ENCODE data around the gene ZBTB48. TPM values are rescaled to one million over a fixed set of nuclear protein-coding genes. Genes with fewer than 3 reads are reported as not detected.

ZBTB48 gene
- total RNA-seq, 1 donor from 2014 or later: 44.2 TPM

GRCh38 chr1:6614019-6614928, 34.5 kb downstream of the ZBTB48 start:
- no peaks in the 10 kb centered on the region for H3K9me3 Mint-ChIP-seq
- DNase-seq (ENCODE audit: extremely low spot score, unreplicated experiment): no peak

GRCh38 chr1:6614929-6615785, 35.4 kb downstream of the ZBTB48 start:
- H3K4me1 Mint-ChIP-seq (ENCODE audit: unreplicated experiment): peaks cover 18% of the 10 kb centered on the region
- H3K27me3 Mint-ChIP-seq: no peaks in the 10 kb centered on the region
- no peak for TF ChIP-seq CTCF (conservative IDR thresholded peaks at IDR 0.05)
- peak overlapping the region; percentile 89 for H3K4me3 Mint-ChIP-seq
- peak overlapping the region; percentile 82 for H3K27ac Mint-ChIP-seq
- H3K9me3 Mint-ChIP-seq: no peaks in the 10 kb centered on the region
- DNase-seq (ENCODE audit: extremely low spot score, unreplicated experiment): no peak
- H3K36me3 Mint-ChIP-seq: peaks cover 5% of the 10 kb centered on the region

More at GRCh38 chr1:6614019-6614928, 34.5 kb downstream of the ZBTB48 start:
- Mint-ChIP-seq H3K27me3 (no peaks in the 10 kb centered on the region), H3K27ac (no peak overlapping the region), H3K4me3 (peak overlapping the region; percentile 88), H3K36me3 (peaks cover 3% of the 10 kb centered on the region), H3K4me1 (ENCODE audit: unreplicated experiment) (peaks cover 18% of the 10 kb centered on the region)
- no peak for TF ChIP-seq CTCF (conservative IDR thresholded peaks at IDR 0.05)

- Mint-ChIP-seq H3K4me1 (ENCODE audit: unreplicated experiment) (peaks cover 9% of the 10 kb centered on the region), H3K4me3 (no peak overlapping the region), H3K27ac (no peak overlapping the region), H3K27me3 (no peaks in the 10 kb centered on the region), H3K9me3 (no peaks in the 10 kb centered on the region), H3K36me3 (peaks cover 10% of the 10 kb centered on the region)
- no peak for DNase-seq (ENCODE audit: extremely low spot score, unreplicated experiment)
- no peak for TF ChIP-seq CTCF (conservative IDR thresholded peaks at IDR 0.05)
Measured at GRCh38 chr1:6619045-6619444, 39.3 kb downstream of the ZBTB48 start.

GRCh38 chr1:6621429-6622391, 41.9 kb downstream of the ZBTB48 start:
- Mint-ChIP-seq H3K36me3 (peaks cover 7% of the 10 kb centered on the region), H3K9me3 (no peaks in the 10 kb centered on the region), H3K4me3 (no peak overlapping the region), H3K27me3 (no peaks in the 10 kb centered on the region), H3K4me1 (ENCODE audit: unreplicated experiment) (peaks cover under 1% of the 10 kb centered on the region), H3K27ac (no peak overlapping the region)
- TF ChIP-seq CTCF (conservative IDR thresholded peaks at IDR 0.05): no peak
- DNase-seq (ENCODE audit: extremely low spot score, unreplicated experiment): no peak
